Midbrain (tissue), 1 donor: ENCODE results near the gene CTCFL.

Experiments used
- DNase-seq: peaks from one replicate; lab custom pipeline; 2025; lab: John Stamatoyannopoulos, UW

The CTCFL gene, protein sequence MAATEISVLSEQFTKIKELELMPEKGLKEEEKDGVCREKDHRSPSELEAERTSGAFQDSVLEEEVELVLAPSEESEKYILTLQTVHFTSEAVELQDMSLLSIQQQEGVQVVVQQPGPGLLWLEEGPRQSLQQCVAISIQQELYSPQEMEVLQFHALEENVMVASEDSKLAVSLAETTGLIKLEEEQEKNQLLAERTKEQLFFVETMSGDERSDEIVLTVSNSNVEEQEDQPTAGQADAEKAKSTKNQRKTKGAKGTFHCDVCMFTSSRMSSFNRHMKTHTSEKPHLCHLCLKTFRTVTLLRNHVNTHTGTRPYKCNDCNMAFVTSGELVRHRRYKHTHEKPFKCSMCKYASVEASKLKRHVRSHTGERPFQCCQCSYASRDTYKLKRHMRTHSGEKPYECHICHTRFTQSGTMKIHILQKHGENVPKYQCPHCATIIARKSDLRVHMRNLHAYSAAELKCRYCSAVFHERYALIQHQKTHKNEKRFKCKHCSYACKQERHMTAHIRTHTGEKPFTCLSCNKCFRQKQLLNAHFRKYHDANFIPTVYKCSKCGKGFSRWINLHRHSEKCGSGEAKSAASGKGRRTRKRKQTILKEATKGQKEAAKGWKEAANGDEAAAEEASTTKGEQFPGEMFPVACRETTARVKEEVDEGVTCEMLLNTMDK

DNA sequence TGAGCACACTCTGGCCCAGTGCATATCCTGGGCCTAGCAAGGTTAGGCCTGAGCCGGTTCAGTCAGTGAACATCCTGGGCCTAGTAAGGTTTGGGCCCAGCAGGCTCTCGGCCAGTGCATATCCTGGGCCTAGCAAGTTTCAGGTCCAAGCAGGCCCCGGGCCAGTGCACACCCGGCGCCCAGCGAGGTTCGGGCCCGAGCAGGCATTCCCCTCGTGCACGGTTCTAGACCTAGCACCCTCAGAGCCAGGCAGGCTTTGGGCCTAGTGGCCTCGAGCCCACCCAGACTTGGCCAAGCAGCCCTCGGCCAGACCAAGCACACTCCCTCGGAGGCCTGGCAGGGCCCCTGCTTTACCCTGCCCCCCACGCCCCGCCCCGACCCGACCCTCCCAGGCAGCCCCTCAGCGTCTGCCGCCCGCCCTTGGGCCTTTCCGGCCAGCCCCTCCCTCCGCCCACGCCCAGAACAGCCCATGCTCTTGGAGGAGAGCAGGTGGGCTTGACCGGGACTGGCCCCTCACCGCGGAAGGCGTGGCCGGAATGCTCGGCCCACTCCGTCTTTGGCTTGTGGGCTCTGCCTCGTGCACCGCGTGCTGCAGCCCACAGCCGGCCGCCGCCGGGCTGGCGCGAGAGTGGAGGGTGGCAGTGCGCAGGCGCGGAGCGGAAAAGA lies at the start of gene CTCFL:
CTCFL (minus strand) TSS at position 630 of the 666 bp plus-strand sequence. CDS start 935 bp downstream, outside the sequence.
- no peak for DNase-seq

DNA sequence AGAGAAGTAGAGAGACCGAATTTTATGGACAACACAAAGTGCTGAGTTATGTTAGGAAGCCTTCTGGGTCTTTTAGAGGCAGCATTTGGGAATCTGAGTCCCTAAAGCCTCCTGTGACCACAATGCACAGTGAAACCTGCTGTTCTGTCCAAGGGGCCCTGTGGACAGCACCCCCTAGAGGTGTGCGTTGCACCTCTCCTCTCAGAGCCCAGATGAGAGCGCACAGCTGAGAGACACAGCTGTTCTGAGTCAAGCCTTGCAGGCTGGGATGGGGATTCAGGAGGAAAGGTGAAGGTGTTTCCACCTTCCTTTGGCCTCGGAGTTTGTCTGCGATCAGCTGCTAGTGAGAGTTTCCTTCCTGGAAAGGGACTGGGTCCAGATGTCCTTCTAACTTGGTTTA lies 49.0 kb upstream of the CTCFL start:
- DNase-seq, result no peak

DNA sequence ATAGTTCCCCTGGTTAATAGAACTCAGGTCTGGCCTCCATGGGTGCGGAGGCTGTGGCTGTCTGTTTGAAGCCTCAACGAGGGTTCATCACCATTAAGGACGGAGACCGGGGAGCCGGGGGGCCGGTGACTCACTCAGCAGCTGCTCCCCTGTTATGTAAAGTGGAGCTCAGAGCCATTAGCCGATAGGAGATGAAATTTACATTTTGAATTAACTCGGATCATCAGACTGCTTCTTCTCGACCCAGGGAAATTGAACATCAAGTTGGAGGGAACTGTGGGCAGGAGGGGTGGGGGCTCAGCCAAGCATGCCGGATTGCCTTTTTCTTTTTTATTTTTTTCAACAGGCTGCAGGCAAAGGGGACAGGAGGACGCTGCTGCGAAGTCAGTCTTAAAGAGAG lies 48.3 kb upstream of the CTCFL start:
- DNase-seq, result no peak

GRCh38 chr20:57571782-57572416 lies 47.0 kb upstream of the CTCFL start:
- DNase-seq, result no peak

DNA sequence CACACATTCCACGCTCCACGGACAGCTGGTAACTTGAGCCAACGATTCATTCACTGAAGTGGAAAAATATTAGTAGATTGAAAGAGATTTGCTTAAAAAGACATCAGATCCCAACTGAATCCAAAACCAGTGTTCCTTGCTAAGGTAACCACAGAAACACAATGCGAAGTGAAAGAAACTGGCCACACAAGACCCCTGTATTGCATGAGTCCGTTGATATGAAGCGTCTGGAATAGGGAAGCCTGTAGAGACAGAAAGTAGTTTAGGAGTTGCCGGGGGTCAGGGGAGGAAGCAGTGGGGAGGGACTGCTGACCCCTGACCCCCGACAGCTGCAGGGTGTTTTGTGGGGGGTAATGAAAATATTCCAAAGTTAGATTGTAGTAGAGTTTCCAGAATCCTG lies 46.0 kb upstream of the CTCFL start:
- DNase-seq, result no peak

DNA sequence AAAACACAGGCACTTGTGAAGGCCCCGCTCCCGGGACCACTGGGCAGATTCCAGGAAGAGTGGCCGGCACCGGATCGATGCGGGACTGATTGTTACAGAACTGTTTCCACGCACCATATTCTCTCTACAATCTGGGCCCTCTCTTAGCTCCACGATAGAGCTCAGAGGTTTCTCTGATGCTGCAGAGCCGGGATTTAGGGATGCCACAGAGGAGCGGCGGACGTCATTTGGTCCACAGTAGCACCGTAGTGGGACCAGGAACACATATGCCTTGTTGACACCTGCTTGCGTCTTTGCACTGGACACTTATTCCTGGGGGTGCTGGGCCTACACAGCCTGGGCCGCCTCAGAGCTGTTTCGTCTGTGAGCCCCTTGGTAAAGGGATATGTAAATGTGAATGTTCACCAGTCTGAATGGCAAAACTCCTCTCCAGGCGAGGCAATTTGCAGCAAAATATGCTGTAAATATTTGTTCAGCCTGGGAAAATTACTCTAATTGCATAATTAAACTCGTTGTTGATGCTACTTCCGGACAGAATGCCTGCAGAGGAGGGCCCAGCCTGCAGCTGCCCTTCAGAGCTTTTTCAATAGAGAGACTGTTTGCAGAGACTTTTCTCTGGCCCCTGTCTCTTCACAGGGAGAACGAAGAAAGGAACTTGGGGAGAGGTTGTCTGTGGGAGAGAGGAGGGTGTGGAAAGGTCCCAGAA lies 45.4 kb upstream of the CTCFL start:
- DNase-seq, result no peak

GRCh38 chr20:57568960-57569359 lies 44.0 kb upstream of the CTCFL start:
- DNase-seq, result no peak

- DNase-seq, result no peak
Observed at GRCh38 chr20:57568088-57568896, 43.4 kb upstream of the CTCFL start.

DNA sequence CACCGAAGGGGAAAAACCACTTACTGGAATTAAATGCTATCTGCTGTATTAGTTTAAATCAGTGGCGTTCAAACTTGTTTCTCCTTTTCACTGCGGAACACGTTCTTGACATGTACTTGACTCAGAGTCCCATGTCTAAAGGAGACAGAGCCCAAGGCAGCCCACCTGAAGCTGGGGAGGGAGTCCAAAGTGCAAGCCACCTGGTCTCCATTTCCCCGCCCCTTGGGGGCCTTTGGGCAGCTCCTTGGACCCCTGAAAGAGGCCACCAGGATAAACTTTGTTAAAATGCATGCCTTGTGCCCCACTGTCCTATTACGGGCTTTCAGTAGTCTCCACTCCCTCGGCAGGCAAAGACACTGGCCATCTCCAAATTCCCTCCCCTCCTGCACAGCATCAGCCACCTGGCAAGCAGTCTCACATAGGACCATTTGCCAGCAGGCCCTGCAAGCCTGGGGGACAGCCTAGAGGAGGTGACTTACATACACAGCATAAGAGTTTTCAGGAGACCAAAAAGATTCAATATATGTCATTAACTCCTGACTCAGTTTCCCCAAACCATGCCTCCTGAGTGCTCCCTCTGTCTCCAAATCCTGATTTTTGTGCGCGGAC lies 42.6 kb upstream of the CTCFL start:
- no peak for DNase-seq

- no peak for DNase-seq
Observed at GRCh38 chr20:57566803-57567459, 42.0 kb upstream of the CTCFL start.

- no peak for DNase-seq
Observed at GRCh38 chr20:57566399-57566798, 41.5 kb upstream of the CTCFL start.

DNA sequence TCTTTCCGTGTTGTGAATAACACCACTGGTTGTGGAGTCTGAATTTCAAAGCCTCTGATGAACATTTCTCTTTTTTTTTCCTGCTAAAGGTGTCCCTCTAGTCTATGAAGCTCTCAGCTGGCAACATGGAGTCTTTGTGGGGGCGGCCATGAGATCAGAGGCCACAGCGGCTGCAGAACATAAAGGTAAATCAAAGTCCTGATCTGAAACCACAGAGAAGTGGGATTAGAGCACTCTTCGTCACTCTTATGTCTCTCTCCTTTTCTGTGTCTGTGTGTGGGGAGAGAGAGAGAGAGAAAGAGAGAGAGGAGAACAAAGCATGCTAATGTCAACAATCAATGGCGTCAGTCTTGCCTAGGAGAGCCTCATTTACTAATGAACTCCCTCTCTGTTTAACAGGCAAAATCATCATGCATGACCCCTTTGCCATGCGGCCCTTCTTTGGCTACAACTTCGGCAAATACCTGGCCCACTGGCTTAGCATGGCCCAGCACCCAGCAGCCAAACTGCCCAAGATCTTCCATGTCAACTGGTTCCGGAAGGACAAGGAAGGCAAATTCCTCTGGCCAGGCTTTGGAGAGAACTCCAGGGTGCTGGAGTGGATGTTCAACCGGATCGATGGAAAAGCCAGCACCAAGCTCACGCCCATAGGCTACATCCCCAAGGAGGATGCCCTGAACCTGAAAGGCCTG lies 40.2 kb upstream of the CTCFL start:
- DNase-seq, result no peak

GRCh38 chr20:57564180-57564802 lies 39.4 kb upstream of the CTCFL start:
- DNase-seq, result no peak

GRCh38 chr20:57563522-57563921 lies 38.6 kb upstream of the CTCFL start:
- no peak for DNase-seq

GRCh38 chr20:57562541-57563465 lies 37.9 kb upstream of the CTCFL start:
- DNase-seq, result no peak

DNA sequence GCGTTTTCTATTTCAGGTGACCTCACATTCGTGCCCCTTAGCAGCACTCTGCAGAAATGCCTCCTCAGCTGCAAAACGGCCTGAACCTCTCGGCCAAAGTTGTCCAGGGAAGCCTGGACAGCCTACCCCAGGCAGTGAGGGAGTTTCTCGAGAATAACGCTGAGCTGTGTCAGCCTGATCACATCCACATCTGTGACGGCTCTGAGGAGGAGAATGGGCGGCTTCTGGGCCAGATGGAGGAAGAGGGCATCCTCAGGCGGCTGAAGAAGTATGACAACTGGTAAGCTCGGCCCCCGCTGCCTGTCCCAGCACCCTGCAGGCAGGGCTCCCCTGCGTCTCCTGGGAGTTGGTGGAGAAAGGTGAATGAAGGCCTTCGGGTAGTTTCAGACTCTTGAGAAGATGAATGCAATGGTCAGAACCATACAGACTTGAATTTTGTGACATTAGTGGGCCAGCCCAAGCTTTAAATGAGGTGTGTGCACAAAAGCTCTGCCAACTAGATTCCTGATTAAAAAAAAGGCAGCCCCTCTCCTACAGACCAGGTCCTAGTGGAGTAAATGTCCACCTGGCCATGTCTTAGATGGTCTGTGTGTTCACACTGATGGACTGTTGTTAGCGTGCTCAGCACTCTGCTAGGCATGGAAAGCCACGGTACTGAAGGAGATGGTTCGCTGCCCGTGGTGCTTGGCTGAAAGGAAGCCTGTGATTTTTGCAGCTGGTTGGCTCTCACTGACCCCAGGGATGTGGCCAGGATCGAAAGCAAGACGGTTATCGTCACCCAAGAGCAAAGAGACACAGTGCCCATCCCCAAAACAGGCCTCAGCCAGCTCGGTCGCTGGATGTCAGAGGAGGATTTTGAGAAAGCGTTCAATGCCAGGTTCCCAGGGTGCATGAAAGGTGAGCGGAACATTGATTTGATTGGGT lies 36.7 kb upstream of the CTCFL start:
- DNase-seq, result no peak
